Gastrocnemius medialis (tissue), 4 donors: ENCODE results near the gene FBXL7. TPM values are rescaled to one million over a fixed set of nuclear protein-coding genes. Genes with fewer than 3 reads are reported as not detected.

ENCODE experiments used
- ATAC-seq, 2 donors: fragments of 150-250 bp; one replicate each; pipeline ENCODE4 v1.9.1; 2016
- DNase-seq, 2 donors: peaks; one replicate each; pipeline ENCODE4 v3.0.0-alpha.2; 2019
- H3K27ac ChIP-seq, 4 donors: fragments of 200-600 bp; sonication (generic); 1 replicate in 1 of 4; 2 replicates in 3 of 4; pipeline ENCODE4 v1.5.1; 2016 to 2018; ENCODE audit warnings: mild to moderate bottlenecking in 2 of 4, moderate library complexity in 1 of 4
- H3K27me3 ChIP-seq, 3 donors: fragments of 200-600 bp; sonication (generic) in 2 of 3; 1 replicate in 1 of 3; 2 replicates in 2 of 3; pipeline versions ENCODE4 v1.5.1 to v1.6.0; 2016 to 2019; ENCODE audit warnings: mild to moderate bottlenecking in 1 of 3, moderate library complexity in 1 of 3
- H3K36me3 ChIP-seq, 2 donors: fragments of 200-600 bp; sonication (generic) in 1 of 2; one replicate each; pipeline ENCODE4 v1.5.1; 2017 to 2018
- H3K4me1 ChIP-seq, 2 donors: fragments of 200-600 bp; sonication (generic) in 1 of 2; one replicate each; pipeline ENCODE4 v1.5.1; 2016 to 2017; ENCODE audit warnings: mild to moderate bottlenecking in 2 of 2
- H3K4me3 ChIP-seq, 4 donors: fragments of 200-600 bp; sonication (generic) in 3 of 4; 1 replicate in 1 of 4; 2 replicates in 3 of 4; pipeline ENCODE4 v1.5.1; 2016 to 2019; ENCODE audit warnings: mild to moderate bottlenecking in 2 of 4
- H3K9me3 ChIP-seq, 3 donors: fragments of 200-600 bp; sonication (generic) in 2 of 3; 1 replicate in 1 of 3; 2 replicates in 2 of 3; pipeline ENCODE4 v1.5.1; 2016 to 2019
- POLR2A ChIP-seq, 2 donors: fragments of 450-650 bp; IDR thresholded peaks; one replicate each; pipeline ENCODE4 v1.6.1; 2017; ENCODE audit warnings: antibody characterized with exemption in 2 of 2, mild to moderate bottlenecking in 2 of 2, moderate library complexity in 2 of 2
- in situ Hi-C, 4 donors: fragments of 200-750 bp; cut with MboI; loops; one replicate each; pipeline versions ENCODE4 v1.15.0 to v1.8.0; 2017; ENCODE audit warnings: low sequenced_read_pairs in 4 of 4
- intact Hi-C: fragments of 100-400 bp; cut with DNase I; formaldehyde crosslinking; loops from one replicate; pipeline ENCODE4 v1.15.1; 2023; ENCODE audit warnings: low total_unique reads
- total RNA-seq, 4 donors: library from RNA; depleted of rRNA; stranded (reverse); fragments of >200 nt; gene quantifications; one replicate each; pipeline versions ENCODE4 v1.1.0 to v1.2.3, GENCODE V29; 2016
- TF ChIP-seq, protein P1 (sequence below), 5 experiments: fragments of 450-650 bp in 3 of 5; fragments of 200-600 bp in 2 of 5; sonication (generic) in 2 of 5; IDR thresholded peaks in 4 of 5; conservative IDR thresholded peaks in 1 of 5; 1 replicate in 4 of 5; 2 replicates in 1 of 5; pipeline ENCODE4 v1.5.1; 2016 to 2019; ENCODE audit warnings: antibody characterized with exemption in 5 of 5, mild to moderate bottlenecking in 3 of 5, moderate library complexity in 3 of 5

The FBXL7 gene
- total RNA-seq, 4 donors from 2014 or later = 2.4 to 4.9 (median 3.1) TPM

DNA sequence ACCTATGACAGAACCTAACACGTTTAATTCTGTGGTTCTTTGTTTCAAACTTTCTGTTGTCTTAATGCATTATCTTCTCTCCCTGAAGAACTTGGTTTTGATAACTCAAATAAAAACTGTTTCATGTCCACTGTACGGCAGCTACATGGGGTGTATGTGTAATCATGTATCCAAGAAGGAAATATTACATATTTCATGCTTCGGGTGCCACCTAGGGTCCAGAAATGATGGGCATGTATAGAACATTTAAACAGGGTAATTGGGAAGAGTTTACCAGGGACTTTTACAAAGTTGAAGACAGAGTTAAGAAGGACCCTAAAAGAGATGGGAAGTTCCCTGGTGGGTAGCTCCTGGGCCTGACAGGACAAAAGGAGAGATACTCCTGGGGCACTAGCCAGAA lies 291.3 kb downstream of the FBXL7 start:
- in situ Hi-C loops (no loop called here), intact Hi-C loops (loop anchor here (10.0 kb wide), 1 partner anchor 286 kb away; the partner anchor contains the start of gene FBXL7)
- Histone ChIP-seq H3K4me1 (peaks cover 0 to 3% of the 10 kb centered on the region in 2 donors), H3K9me3 (no peaks in the 10 kb centered on the region), H3K27ac (no peak overlapping the region), H3K27me3 (no peaks in the 10 kb centered on the region), H3K36me3 (no peaks in the 10 kb centered on the region), H3K4me3 (no peak overlapping the region)
- TF ChIP-seq, protein P1, sequence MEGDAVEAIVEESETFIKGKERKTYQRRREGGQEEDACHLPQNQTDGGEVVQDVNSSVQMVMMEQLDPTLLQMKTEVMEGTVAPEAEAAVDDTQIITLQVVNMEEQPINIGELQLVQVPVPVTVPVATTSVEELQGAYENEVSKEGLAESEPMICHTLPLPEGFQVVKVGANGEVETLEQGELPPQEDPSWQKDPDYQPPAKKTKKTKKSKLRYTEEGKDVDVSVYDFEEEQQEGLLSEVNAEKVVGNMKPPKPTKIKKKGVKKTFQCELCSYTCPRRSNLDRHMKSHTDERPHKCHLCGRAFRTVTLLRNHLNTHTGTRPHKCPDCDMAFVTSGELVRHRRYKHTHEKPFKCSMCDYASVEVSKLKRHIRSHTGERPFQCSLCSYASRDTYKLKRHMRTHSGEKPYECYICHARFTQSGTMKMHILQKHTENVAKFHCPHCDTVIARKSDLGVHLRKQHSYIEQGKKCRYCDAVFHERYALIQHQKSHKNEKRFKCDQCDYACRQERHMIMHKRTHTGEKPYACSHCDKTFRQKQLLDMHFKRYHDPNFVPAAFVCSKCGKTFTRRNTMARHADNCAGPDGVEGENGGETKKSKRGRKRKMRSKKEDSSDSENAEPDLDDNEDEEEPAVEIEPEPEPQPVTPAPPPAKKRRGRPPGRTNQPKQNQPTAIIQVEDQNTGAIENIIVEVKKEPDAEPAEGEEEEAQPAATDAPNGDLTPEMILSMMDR (IDR thresholded peaks at IDR 0.05 in 4 of 5, conservative IDR thresholded peaks at IDR 0.05 in 1 of 5) = no peak
- TF ChIP-seq POLR2A (IDR thresholded peaks at IDR 0.05) = no peak
- no peak for DNase-seq
- no peak for ATAC-seq

DNA sequence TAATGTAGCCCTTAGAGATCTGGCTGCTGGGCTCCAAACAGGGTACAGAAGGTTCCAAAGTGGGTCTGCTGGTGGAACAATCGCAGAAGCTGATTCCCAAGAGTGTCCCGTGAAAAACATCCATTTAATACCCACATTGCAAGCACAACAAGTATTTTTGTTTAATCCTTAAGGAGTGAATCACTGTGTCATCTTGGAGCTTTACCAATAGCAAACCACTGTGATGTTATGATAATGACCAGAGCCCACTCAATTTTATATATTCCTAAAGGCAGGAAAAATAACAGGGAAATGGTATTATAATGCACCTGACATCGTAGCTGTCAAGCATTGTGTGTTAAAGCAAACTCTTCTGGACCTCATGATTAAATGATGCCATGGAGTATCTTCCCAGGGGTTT lies 291.9 kb downstream of the FBXL7 start:
- intact Hi-C loops = loop anchor here (10.0 kb wide), 1 partner anchor 287 kb away; the partner anchor contains the start of gene FBXL7
- no peak for ATAC-seq
- no peaks in the 10 kb centered on the region for H3K9me3 ChIP-seq
- no peak overlapping the region for H3K4me3 ChIP-seq
- no peak for TF ChIP-seq POLR2A (IDR thresholded peaks at IDR 0.05)
- TF ChIP-seq, protein P1 (IDR thresholded peaks at IDR 0.05 in 4 of 5, conservative IDR thresholded peaks at IDR 0.05 in 1 of 5) = no peak
- DNase-seq = no peak
- no peaks in the 10 kb centered on the region for H3K27me3 ChIP-seq
- no peak overlapping the region for H3K27ac ChIP-seq
- peaks cover 0 to under 1% of the 10 kb centered on the region in 2 donors for H3K4me1 ChIP-seq
- no peaks in the 10 kb centered on the region for H3K36me3 ChIP-seq
- in situ Hi-C loops = no loop called here

DNA sequence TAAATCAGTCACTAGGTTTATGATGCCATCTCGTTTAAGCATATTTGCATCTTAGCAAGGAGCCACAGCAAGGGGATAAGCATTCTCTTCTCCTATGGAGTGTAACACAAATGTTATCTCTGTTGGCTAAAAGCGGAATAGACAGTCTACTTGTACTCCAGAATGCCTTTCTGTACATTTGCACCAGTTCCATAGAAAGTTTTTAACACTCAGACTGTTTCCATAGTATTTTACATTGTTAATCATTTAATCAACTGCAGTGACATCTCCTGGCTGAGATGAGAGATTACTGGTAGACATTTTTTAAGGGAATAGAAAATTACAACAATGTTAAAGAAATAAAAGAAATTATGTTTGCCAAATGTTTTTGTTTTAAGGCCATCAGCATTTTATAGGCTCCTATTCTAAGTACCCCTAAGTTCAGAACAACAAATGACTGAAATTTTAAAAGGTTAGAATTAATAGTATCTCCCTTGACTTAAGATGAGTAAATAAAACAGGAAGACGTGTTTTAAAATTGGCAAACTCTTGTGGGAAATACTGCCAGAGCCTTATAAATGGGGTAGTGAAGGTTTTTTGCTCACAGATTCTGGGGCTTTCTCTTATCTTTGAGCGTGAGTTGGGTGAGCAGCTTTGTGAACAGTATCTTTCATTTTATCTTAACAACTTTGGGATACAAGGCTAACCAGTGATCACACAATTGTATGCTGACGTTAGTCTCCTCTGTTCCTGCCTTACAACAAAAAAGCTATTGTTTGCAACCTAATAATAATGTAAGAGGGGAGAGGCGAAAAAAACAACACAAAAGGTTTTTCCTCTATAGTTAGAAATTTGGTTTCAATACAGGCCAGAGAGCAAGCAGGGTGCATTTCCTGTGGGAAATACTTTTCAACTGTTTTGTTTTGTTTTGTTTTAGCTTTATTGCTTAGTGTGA lies 294.3 kb downstream of the FBXL7 start:
- Histone ChIP-seq H3K36me3 (no peaks in the 10 kb centered on the region), H3K27ac (peak overlapping the region in 3 of 4 donors; percentile 42 to 56 (median 45)), H3K4me3 (no peak overlapping the region), H3K4me1 (no peaks in the 10 kb centered on the region), H3K9me3 (no peaks in the 10 kb centered on the region), H3K27me3 (no peaks in the 10 kb centered on the region)
- in situ Hi-C loops = no loop called here
- TF ChIP-seq, protein P1 (IDR thresholded peaks at IDR 0.05 in 4 of 5, conservative IDR thresholded peaks at IDR 0.05 in 1 of 5) = peak in 2 of 5 experiments; percentile 4 to 12
- TF ChIP-seq POLR2A (IDR thresholded peaks at IDR 0.05) = no peak
- ATAC-seq (no peak), DNase-seq (no peak)
- intact Hi-C loops = loop anchor here (10.0 kb wide), 1 partner anchor 290 kb away; the partner anchor contains the start of gene FBXL7

DNA sequence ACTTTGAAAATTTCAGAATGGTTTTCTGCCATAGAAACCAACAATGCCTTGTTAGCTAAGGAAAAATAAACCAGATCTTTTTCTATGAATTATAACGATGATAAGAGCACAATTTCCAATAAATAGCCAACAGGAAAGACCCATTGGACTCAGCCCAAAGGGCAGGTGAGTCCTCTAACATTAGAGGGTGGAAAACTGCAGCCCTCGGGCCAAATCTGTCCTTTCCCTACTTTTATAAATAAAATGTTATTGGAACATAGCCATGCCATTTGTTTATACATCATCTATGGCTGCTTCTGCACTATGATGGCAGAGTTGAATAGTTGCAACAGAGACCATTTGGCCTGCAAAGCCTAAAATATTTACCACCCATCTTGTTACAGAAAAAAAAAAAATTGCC lies 296.1 kb downstream of the FBXL7 start:
- Histone ChIP-seq H3K4me1 (no peaks in the 10 kb centered on the region), H3K27ac (no peak overlapping the region), H3K9me3 (no peaks in the 10 kb centered on the region)

More for the DNA sequence above, 296.1 kb downstream of the FBXL7 start:
- in situ Hi-C loops = no loop called here
- H3K36me3 ChIP-seq = no peaks in the 10 kb centered on the region
- H3K27me3 ChIP-seq = no peaks in the 10 kb centered on the region
- DNase-seq (no peak), ATAC-seq (no peak)
- TF ChIP-seq, protein P1 (IDR thresholded peaks at IDR 0.05 in 4 of 5, conservative IDR thresholded peaks at IDR 0.05 in 1 of 5) = no peak
- TF ChIP-seq POLR2A (IDR thresholded peaks at IDR 0.05) = no peak
- H3K4me3 ChIP-seq = no peak overlapping the region
- intact Hi-C loops = loop anchor here (10.0 kb wide), 1 partner anchor 291 kb away; the partner anchor contains the start of gene FBXL7
